DMS79 treated with DMSO at 0.1 percent for 48 hours (cell line): ENCODE results near the gene TMEM51.

Experiments used
- DNase-seq: peaks from one replicate; lab custom pipeline; 2025; lab: John Stamatoyannopoulos, UW

The TMEM51 gene

GRCh38 chr1:15246960-15247614 lies 93.5 kb downstream of the TMEM51 start, which contains the start of gene FHAD1:
Gene FHAD1, plus strand, starts transcription at chr1:15247223. Its CDS starts 4,562 bp downstream, at chr1:15251785.
- peak; percentile 45 for DNase-seq

DNA sequence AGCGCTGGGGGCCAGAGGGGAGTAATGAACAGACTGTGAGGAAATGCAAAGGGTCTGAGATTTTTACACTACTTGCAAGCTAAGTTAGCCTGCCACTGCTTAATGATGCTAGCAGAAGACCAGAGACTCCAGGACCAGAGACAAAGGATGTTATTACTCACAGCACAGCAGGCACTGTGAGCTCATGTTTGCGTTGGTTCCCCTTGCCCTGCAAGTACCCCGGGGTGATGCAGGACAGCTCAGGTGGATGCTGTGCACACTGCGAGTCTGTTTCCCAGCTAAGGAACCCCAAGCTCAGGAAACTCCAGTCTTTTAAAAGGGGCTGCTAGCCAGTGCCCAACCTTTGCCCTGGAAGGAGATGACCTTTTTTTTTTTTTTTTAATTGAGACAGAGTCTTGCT lies 94.7 kb downstream of the TMEM51 start:
- DNase-seq: no peak

DNA sequence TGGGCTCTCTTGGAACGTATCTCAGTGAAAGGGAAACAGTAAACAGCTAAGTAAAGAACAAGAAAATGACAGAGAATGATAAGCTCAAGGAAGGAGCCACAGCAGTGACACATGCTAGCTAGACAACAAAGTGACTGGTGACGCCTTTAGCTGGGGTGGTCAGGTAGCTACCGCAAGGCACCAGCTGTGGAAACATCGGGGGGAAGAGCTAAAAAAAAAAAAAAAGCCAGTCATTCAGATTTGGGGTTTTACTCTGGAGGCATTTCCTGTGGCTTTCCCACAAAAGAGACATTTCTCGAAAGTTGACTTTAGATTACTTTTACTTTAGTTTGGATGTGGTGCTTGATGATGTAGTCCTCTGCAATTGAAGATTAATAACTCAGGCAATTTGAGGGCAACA lies 95.5 kb downstream of the TMEM51 start:
- no peak for DNase-seq

GRCh38 chr1:15251857-15252835 lies 98.6 kb downstream of the TMEM51 start:
- DNase-seq: no peak

DNA sequence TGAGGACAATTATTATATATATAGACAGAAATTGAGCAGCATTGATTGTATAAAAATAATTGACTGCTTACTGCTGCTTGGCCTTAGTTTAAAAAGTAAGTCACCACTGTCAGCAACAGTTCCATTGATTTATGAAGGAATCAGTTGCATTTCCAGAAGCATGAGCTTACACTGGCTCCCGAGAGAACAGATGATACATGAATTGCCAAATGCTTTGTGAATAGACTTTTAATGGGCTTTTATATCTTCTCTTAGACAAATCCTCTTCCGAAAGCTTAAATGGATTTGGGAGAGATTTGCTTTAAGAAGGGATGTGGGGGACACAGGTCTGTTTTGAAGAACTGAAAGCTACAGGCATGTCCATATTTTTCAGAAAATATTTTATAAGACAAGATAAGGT lies 101.0 kb downstream of the TMEM51 start:
- no peak for DNase-seq

DNA sequence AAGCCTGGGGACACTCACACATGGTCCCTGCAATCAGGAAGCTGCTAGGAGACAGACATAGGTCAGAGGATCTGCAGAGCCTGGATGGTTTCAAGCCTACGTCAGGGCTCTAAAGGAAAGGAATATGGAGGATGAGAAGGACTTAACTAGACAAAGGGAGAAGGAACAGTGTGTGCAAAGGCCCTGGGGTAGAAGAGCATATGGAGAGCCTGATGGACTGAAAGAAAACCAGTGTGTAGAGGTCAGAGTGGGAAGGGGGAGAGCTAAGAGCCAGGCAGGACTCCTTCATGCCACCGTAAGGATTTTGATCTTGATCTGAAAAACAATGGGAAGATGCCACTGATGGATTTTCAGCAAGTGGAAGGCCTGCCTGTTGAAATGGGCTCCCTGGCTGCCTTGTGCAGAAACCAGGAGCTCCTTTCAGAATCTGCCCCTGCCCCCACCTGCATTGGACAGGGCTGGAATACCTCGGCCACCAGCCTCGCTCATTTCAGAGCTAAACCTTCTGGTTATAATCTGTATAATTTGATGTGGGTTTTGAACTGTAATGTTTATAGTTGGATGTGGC lies 102.1 kb downstream of the TMEM51 start:
- no peak for DNase-seq

DNA sequence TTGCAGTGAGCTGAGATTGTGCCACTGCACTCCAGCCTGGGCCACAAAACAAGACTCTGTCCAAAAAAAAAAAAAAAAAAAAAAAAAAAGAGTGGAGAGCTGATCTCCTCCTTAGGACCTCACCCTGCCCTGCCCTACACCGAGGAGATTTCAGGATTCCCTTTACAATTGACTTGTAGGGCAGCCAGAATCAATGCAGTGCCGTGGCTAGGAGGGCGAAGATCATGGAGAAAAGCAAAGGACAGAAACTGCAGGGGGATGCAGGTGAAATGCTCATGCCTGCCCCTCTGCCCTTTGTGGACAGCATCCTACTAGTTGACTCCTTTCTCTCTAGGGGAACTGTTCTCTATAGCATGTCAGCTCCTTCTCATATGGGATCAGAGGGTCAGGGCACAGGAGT lies 103.0 kb downstream of the TMEM51 start:
- no peak for DNase-seq

GRCh38 chr1:15257309-15257708 lies 103.8 kb downstream of the TMEM51 start:
- no peak for DNase-seq

- no peak for DNase-seq
These were observed 105.5 kb downstream of the TMEM51 start for GRCh38 chr1:15258833-15259621.

GRCh38 chr1:15259622-15260007 lies 106.1 kb downstream of the TMEM51 start:
- no peak for DNase-seq

DNA sequence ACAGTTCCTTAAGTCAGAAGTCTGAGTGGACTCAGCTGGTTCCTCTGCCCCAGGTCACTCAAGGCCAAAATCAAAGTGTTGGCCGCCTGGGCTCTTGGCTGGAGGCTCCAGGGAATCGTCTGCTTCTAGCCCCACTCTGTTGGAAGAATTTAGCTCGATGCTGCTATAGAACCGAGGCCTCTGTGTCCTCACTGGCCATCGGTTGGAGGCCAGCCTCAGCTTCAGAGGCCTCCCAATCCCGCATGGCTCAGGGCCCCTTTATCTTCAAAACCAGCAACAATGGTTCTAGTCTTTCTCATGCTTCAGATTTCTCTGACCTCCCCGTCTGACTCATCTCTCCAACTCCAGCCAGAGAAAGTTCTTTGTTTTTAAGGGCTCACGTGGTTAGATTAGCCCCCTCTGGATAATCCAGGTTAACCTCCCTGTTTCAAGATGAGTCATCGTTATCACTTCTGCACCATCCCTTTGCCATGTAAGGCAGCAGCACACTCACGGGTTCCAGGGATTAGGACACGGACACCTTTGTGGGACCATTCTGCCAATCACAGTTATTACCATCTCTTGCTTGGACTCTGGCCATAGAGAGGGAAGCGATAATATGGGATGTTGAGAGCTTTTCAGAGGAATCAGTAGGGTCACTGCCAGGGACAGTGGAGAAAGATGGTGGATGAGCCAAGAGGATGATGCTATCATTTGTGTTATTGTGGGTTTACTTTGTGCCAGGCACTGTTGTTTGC lies 107.0 kb downstream of the TMEM51 start:
- DNase-seq: no peak

DNA sequence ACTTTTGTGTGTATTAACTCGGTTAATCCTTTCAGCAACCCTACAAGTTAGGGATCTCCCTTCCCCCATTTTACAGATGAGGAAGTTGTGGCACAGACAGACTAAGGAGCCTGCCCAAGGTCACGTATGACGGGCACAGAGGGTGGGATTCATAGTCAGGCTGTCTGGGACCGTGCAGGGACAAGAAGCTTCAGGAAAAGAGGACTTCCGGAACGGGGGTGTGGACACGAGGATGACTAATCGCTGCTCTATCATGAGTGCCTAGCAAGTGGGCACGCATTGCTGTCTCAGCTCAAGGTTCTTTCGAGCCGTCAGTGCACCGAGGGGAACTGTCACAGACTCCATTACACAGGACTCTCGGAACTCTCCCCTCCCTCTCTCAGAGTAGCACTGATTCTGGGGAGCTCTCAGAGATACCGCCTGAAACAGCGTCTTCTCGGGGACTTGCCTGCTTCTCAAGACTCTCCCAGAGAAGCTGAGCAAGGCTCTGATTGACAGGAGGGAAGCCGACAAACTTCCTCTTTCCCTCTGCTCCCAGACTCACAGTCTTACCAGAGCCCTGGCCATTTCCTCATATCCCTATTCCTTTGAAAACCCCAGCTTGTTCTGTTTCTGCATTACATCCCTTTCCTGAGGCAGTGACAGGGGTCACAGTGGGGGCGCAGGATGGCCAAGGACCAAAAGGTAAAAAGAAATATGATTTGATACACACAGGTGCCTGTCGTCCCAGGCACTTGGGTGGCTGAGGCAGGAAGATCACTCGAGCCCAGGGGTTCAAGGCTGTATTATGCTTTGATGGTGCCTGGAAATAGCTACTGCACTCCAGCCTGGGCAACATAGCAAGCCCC lies 107.8 kb downstream of the TMEM51 start:
- no peak for DNase-seq

GRCh38 chr1:15262003-15262377 lies 108.4 kb downstream of the TMEM51 start:
- DNase-seq: no peak

DNA sequence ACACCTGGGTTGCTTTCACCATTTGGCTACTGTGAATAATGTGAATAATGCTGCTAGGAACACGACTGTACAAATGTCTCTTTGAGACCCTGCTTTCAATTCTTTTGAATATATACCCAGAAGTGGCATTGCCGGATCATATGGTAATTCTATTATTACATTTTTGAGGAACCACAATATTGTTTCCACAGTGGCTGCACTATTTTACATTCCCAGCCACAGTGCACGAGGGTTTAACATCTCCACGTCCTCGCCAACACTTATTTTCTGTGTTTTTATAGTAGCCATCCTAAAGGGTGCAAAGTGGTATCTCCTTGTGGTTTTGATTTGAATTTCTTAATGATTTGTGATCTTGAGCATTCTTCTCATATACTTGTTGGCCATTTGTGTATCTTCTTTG lies 109.2 kb downstream of the TMEM51 start:
- DNase-seq: no peak

DNA sequence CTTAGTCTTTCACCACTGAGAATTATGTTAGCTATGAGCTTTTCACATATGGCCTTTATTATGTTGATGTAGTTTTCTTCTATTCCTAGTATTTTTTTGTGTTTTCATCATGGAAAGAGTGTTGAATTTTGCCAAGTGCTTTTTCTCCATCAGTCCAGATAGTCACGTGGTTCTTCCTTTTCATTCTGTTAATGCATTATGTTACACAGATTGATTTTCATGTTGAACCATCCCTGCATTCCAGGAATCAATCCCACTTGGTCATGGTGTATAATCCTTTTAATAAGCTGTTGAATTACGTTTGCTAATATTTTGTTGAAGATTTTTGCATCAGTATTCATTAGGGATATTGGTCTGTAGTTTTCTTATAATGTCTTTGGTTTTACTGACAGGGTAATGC lies 111.2 kb downstream of the TMEM51 start:
- no peak for DNase-seq
